ENCODE data around the gene GHR.

GRCh38 chr5:42655982-42656650 lies 232.9 kb downstream of the GHR start:
- no peak for TF ChIP-seq CTCF (IDR thresholded peaks at IDR 0.05 in 4 of 5, conservative IDR thresholded peaks at IDR 0.05 in 1 of 5)
- TF ChIP-seq POLR2A (IDR thresholded peaks at IDR 0.05) = no peak
